HepG2 (cell line): ENCODE data around the gene PEMT. TPM values are rescaled to one million over a fixed set of nuclear protein-coding genes. Genes with fewer than 3 reads are reported as not detected.

Experiments used
- CERS6 ChIP-seq: sonication (generic); formaldehyde crosslinking; IDR thresholded peaks from 2 replicates; pipeline ENCODE4 v1.5.0; 2020; ENCODE audit warnings: missing genetic modification reagents
- CREM ChIP-seq, 2 experiments: sonication (generic) in 1 of 2; formaldehyde crosslinking in 1 of 2; IDR thresholded peaks; 2 replicates each; pipeline versions ENCODE4 v1.4.0 to v1.6.1; 2016 to 2020; ENCODE audit warnings: antibody characterized with exemption in 1 of 2, mild to moderate bottlenecking in 1 of 2, missing genetic modification reagents in 1 of 2
- FOXJ3 ChIP-seq: sonication (generic); formaldehyde crosslinking; IDR thresholded peaks from 2 replicates; pipeline ENCODE4 v1.4.0; 2020; ENCODE audit warnings: missing genetic modification reagents, mild to moderate bottlenecking, borderline replicate concordance
- KDM4B ChIP-seq: sonication (generic); formaldehyde crosslinking; IDR thresholded peaks from 2 replicates; pipeline ENCODE4 v1.4.0; 2020; ENCODE audit warnings: missing genetic modification reagents
- MED13 ChIP-seq: sonication (generic); formaldehyde crosslinking; IDR thresholded peaks from 2 replicates; pipeline ENCODE4 v1.5.0; 2020; ENCODE audit warnings: missing genetic modification reagents
- MLX ChIP-seq: IDR thresholded peaks from 2 replicates; pipeline ENCODE4 v1.6.1; 2016
- MTA3 ChIP-seq: sonication (generic); formaldehyde crosslinking; IDR thresholded peaks from 2 replicates; pipeline ENCODE4 v1.4.0; 2020; ENCODE audit warnings: missing genetic modification reagents
- PHF5A ChIP-seq: IDR thresholded peaks from one replicate; pipeline ENCODE4 v1.6.1; 2018; ENCODE audit warnings: low read depth, missing genetic modification reagents; ENCODE audit not compliant: unreplicated experiment
- RAD51 ChIP-seq: fragments of 450-650 bp; IDR thresholded peaks from 2 replicates; pipeline ENCODE4 v1.6.1; 2016; ENCODE audit warnings: borderline replicate concordance
- RFX5 ChIP-seq: IDR thresholded peaks from 2 replicates; pipeline ENCODE4 v1.6.1; 2011; ENCODE audit warnings: low read depth, low read length, improper control_type of control experiment
- SCMH1 ChIP-seq: sonication (generic); formaldehyde crosslinking; IDR thresholded peaks from 2 replicates; pipeline ENCODE4 v1.9.0; 2021; ENCODE audit warnings: missing genetic modification reagents, mild to moderate bottlenecking, borderline replicate concordance
- TCF7 ChIP-seq: sonication (generic); IDR thresholded peaks from 2 replicates; pipeline ENCODE4 v1.6.1; 2016; ENCODE audit warnings: antibody characterized with exemption, low read depth
- TERF1 ChIP-seq: sonication (generic); formaldehyde crosslinking; IDR thresholded peaks from 2 replicates; pipeline ENCODE4 v1.8.0; 2022; ENCODE audit warnings: mild to moderate bottlenecking, missing genetic modification reagents, moderate library complexity
- TOE1 ChIP-seq: sonication (generic); formaldehyde crosslinking; IDR thresholded peaks from 2 replicates; pipeline ENCODE4 v1.4.0; 2020; ENCODE audit warnings: mild to moderate bottlenecking, missing genetic modification reagents
- ZFP36 ChIP-seq: fragments of 150-350 bp; IDR thresholded peaks from 2 replicates; pipeline ENCODE4 v1.6.1; 2018; ENCODE audit warnings: borderline replicate concordance, low read length, low read depth; ENCODE audit not compliant: partially characterized antibody
- ZNF230 ChIP-seq: sonication (generic); formaldehyde crosslinking; IDR thresholded peaks from 2 replicates; pipeline ENCODE4 v1.4.0; 2020; ENCODE audit warnings: mild to moderate bottlenecking, missing genetic modification reagents
- ZNF350 ChIP-seq: sonication (generic); formaldehyde crosslinking; IDR thresholded peaks from 2 replicates; pipeline ENCODE4 v1.4.0; 2020; ENCODE audit warnings: mild to moderate bottlenecking, low read depth, missing genetic modification reagents, borderline replicate concordance
- ZNF44 ChIP-seq: sonication (generic); formaldehyde crosslinking; IDR thresholded peaks from 2 replicates; pipeline ENCODE4 v1.5.1; 2020; ENCODE audit warnings: mild to moderate bottlenecking, missing genetic modification reagents
- ZNF503 ChIP-seq: sonication (generic); formaldehyde crosslinking; IDR thresholded peaks from 2 replicates; pipeline ENCODE4 v1.4.0; 2020; ENCODE audit warnings: missing genetic modification reagents
- ZNF567 ChIP-seq: sonication (generic); formaldehyde crosslinking; IDR thresholded peaks from 2 replicates; pipeline ENCODE4 v1.8.1; 2023; ENCODE audit warnings: mild to moderate bottlenecking, missing genetic modification reagents, borderline replicate concordance
- ZNF639 ChIP-seq: conservative IDR thresholded peaks from 2 replicates; pipeline ENCODE4 v1.6.1; 2018; ENCODE audit warnings: missing genetic modification reagents
- ZNF703 ChIP-seq: sonication (generic); formaldehyde crosslinking; IDR thresholded peaks from 2 replicates; pipeline ENCODE4 v1.5.1; 2020; ENCODE audit warnings: missing genetic modification reagents, mild to moderate bottlenecking, moderate library complexity, borderline replicate concordance
- polyA plus RNA-seq, 8 experiments: library from polyadenylated mRNA; depleted of rRNA in 3 of 8; stranded (reverse) in 7 of 8; unstranded in 1 of 8; fragments of >200 nt; fragmentation: Illumina TruSeq in 4 of 8; extraction: Trizol in 4 of 8; gene quantifications; 2 replicates each; pipeline versions ENCODE4 v1.2.1 to v1.2.3, GENCODE V29; 2011 to 2016; ENCODE audit warnings: low read depth in 4 of 8, missing spikeins in 1 of 8, mixed read lengths in 1 of 8; ENCODE audit not compliant: insufficient read depth in 1 of 8
- total RNA-seq, 5 experiments: library from RNA; depleted of rRNA; stranded (reverse); fragments of >200 nt; fragmentation: Illumina TruSeq; extraction: Trizol; gene quantifications; 2 replicates each; pipeline ENCODE4 v1.2.3, GENCODE V29; 2016; ENCODE audit warnings: low read depth in 1 of 5

The PEMT gene
- total and polyA plus RNA-seq, 2 of the 13 experiments (the other 11 are each of a cell fraction or from before 2014, with no cell fraction given): 31.7 to 43.6 TPM

GRCh38 chr17:17496189-17497064, 95.1 kb downstream of the PEMT start, which contains the start of gene RASD1 (continued):
- TF ChIP-seq ZNF703: 0 out of 2 replicates have a peak, but pooled peaks have one; percentile 67
- TF ChIP-seq ZNF639 (CRISPR knock-in tag): no peak
- no peak for TF ChIP-seq TOE1 (CRISPR knock-in tag)
- peak; percentile 59; the same call in 1 of the 2 replicates for TF ChIP-seq MED13
- TF ChIP-seq MLX (CRISPR knock-in tag): no peak
- no peak for TF ChIP-seq TCF7
- no peak for TF ChIP-seq FOXJ3 (CRISPR knock-in tag)
- TF ChIP-seq ZNF230: 0 out of 2 replicates have a peak, but pooled peaks have one; percentile 13
- TF ChIP-seq ZNF567: 0 out of 2 replicates have a peak, but pooled peaks have one; percentile 56
- TF ChIP-seq MTA3 (CRISPR knock-in tag): no peak
- no peak for TF ChIP-seq ZNF503
- TF ChIP-seq RAD51: no peak
- no peak for TF ChIP-seq CREM (IDR thresholded peaks at IDR 0.05)
- no peak for TF ChIP-seq CREM (CRISPR knock-in tag; IDR thresholded peaks at IDR 0.05)
- peak; percentile 20 for TF ChIP-seq PHF5A (CRISPR knock-in tag)
- TF ChIP-seq KDM4B (CRISPR knock-in tag): no peak
- TF ChIP-seq SCMH1 (CRISPR knock-in tag): no peak
- no peak; the same call in 1 of the 2 replicates for TF ChIP-seq RFX5
- TF ChIP-seq CERS6 (CRISPR knock-in tag): no peak
- TF ChIP-seq ZNF350 (CRISPR knock-in tag): no peak
- TF ChIP-seq ZFP36: no peak
- TF ChIP-seq TERF1 (CRISPR knock-in tag): no peak
- TF ChIP-seq ZNF44 (CRISPR knock-in tag): no peak
